A673 (cell line): ENCODE measurements around the gene DAB1.

Experiments
- EZH2 ChIP-seq: fragments of 200-600 bp; sonication (generic); IDR thresholded peaks from 2 replicates; pipeline ENCODE4 v1.6.1; 2017; ENCODE audit warnings: borderline replicate concordance, low read depth, mild to moderate bottlenecking, mixed read lengths, antibody characterized with exemption, low read length; ENCODE audit not compliant: poor library complexity, severe bottlenecking
- TF ChIP-seq, protein P1 (sequence below): fragments of 300-800, 200-600 bp; sonication (generic); conservative IDR thresholded peaks from 2 replicates; pipeline ENCODE4 v1.5.1; 2017; ENCODE audit warnings: low read depth, mild to moderate bottlenecking, antibody characterized with exemption, low read length, moderate library complexity, mixed read lengths

DNA sequence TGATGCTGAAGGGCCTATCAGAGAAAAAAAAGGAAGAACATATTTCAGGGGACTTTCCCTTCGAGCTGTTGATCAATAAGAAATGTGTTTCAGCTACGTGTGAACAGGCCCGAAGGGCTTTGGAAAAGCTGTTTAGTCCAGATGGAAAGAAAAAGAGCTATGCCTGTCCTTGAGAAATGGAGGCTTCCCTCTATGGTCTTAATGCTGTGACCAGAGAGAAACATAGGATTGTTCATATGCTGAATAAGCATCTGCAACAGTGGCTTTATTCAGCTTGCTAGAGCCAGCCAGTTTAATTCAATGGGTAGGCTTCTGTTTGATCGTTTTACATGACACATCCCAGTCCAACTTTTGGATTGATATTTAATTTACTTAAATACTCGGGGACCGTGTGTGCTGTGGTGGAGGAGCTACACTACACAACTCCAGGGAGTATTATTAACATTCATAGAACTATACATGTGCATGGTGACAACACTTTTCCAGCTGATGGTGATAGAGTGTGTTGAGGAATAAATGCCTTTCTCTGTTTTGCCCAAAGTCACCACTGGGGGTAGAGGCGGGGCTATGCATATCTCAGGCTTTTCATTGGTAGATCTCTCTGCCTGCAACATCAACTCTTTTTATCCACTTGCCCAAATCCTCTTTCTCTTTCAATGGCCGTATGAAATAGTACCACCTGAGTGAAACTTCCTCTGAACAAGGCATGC lies 351.3 kb downstream of the DAB1 start:
- TF ChIP-seq EZH2: no peak
- TF ChIP-seq, protein P1, sequence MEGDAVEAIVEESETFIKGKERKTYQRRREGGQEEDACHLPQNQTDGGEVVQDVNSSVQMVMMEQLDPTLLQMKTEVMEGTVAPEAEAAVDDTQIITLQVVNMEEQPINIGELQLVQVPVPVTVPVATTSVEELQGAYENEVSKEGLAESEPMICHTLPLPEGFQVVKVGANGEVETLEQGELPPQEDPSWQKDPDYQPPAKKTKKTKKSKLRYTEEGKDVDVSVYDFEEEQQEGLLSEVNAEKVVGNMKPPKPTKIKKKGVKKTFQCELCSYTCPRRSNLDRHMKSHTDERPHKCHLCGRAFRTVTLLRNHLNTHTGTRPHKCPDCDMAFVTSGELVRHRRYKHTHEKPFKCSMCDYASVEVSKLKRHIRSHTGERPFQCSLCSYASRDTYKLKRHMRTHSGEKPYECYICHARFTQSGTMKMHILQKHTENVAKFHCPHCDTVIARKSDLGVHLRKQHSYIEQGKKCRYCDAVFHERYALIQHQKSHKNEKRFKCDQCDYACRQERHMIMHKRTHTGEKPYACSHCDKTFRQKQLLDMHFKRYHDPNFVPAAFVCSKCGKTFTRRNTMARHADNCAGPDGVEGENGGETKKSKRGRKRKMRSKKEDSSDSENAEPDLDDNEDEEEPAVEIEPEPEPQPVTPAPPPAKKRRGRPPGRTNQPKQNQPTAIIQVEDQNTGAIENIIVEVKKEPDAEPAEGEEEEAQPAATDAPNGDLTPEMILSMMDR: peak; percentile 38
